Suppressor macrophage (primary cell): ENCODE measurements around the gene H2BK1.

Source experiments
- DNase-seq, 4 experiments: peaks; one replicate each; pipeline ENCODE4 v3.0.0-alpha.2; 2020 to 2022

Gene H2BK1

GRCh38 chr7:151201751-151202150 lies 8.5 kb downstream of the H2BK1 start:
- no peak for DNase-seq

GRCh38 chr7:151201344-151201743 lies 8.9 kb downstream of the H2BK1 start:
- DNase-seq: no peak

- no peak for DNase-seq
Measured at GRCh38 chr7:151198945-151199848, 11.1 kb downstream of the H2BK1 start.

DNA sequence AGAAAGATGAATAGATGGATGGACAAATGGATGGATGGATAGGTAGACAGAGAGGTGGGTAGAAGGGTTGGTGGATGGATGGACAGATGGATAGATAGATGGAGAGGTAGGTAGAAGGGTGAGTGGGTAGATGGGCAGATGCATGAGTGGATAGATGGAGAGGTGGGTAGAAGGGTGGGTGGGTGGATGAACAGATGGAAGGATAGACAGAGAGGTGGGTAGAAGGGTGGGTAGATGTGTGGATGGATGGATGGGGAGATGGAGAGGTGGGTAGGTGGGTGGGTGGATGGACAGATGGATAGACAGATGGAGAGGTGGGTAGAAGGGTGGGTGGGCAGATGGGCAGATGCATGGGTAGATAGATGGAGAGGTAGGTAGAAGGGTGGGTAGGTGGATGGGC lies 12.4 kb downstream of the H2BK1 start:
- no peak for DNase-seq

GRCh38 chr7:151195616-151196450 lies 14.5 kb downstream of the H2BK1 start:
- DNase-seq: no peak

- DNase-seq: no peak
Measured at GRCh38 chr7:151194188-151194587, 16.1 kb downstream of the H2BK1 start.

DNA sequence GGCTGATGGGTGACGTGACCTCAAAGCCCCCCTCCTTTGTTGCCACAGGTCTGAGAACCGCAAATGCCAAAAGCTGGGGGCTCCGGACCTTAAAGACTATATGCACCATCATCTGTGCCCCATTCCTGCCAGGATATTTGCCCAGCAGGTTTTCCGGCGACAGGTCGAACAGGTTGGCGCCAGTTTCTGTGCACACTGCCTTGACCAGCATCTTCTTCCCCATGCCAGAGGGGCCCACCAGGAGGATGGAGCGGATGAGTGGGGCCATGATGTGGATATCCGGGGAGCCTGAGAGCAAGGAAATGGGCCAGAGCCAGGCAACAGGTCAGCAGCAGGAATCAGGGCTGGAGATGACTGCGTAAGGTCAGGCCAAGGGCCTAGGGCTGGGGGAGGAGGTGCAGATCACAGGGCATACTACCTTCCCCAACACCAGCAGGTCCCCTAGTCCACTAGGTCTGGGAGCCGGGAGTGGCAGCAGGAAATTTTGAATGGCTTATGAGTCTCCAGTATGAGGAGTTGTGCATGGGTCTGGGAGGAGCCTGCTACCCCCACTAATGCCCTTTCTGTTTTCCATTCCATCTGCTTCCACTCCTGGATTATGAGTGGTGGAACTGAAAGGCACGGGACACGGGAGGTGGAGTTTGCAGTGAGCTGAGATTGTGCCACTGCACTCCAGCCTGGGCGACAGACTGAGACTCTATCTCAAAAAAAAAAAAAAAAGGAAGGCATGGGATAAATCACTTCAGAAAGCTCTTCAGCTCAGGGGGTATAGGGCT lies 16.9 kb downstream of the H2BK1 start:
- DNase-seq: no peak

- no peak for DNase-seq
Measured at GRCh38 chr7:151192002-151192539, 18.2 kb downstream of the H2BK1 start.

DNA sequence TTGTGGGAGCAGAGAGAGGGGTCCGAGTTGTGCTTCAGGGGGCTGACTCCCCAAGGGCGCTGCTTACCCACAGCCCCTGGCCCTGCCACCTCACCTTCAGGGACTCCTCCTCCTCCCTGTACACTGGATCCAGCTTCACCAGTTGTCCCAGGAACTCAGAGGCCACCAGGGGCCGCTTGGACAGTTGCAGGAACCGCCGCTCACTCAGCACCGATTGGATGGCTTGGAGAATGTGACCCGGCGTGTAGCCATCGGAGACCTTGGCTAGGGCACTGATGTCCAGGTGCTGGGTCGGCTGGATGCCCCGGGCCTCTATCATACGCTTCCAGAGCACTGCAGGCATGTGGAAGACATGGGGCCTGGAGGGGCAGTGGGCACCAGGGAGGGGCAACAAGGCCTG lies 18.7 kb downstream of the H2BK1 start:
- no peak for DNase-seq

- DNase-seq: no peak
Measured at GRCh38 chr7:151189038-151189437, 21.2 kb downstream of the H2BK1 start.

GRCh38 chr7:151188252-151188542 lies 22.1 kb downstream of the H2BK1 start:
- no peak for DNase-seq

DNA sequence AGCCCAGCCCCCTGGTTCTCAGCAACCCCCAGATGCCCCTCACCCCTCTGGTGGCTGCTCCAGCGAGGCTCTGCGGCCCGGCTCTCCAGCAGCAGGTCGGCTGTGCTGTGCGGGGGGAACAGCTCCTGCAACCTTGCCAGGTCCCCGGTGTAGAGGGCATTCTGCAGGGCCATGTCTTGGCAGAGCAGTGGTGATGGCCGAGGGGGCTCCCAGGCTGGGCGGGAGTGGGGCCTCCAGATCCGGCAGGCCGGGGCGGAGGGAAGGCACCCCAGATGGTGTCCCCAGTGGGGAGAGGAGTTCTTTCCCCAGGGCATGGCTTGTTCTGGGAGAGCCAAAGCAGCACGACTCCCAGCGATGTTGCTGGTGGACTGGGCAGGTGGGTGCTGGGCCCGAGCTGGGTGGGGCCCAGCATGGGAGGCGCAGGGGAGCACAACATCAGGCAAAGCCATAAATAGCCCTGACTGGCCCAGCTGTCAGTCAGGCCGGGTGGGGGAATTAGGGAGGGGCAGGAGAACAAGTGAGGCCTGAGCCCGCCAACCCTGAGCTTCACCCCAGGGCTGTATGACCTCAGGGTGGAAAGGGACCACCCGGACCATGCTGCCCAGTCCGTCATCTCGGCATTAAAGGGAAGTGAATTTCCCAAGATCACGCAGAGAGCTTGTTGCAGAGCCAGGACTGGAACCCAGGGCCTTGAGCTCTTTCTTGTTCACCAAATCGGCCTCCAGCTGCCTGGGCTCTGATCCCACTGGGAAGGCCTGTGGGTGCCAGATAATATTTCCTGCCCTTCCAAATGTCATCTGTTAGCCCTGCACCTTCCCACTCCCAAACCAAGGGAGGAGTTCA lies 22.7 kb downstream of the H2BK1 start:
- no peak for DNase-seq

GRCh38 chr7:151186640-151187408 lies 23.5 kb downstream of the H2BK1 start, which contains the start of gene ASB10:
Gene ASB10, minus strand, starts transcription at chr7:151187250. Its CDS starts 120 bp downstream, at chr7:151187130.
- DNase-seq: no peak

GRCh38 chr7:151185762-151186639 lies 24.3 kb downstream of the H2BK1 start:
- DNase-seq: no peak

- DNase-seq: no peak
Measured at GRCh38 chr7:151181011-151181431, 29.3 kb downstream of the H2BK1 start.

DNA sequence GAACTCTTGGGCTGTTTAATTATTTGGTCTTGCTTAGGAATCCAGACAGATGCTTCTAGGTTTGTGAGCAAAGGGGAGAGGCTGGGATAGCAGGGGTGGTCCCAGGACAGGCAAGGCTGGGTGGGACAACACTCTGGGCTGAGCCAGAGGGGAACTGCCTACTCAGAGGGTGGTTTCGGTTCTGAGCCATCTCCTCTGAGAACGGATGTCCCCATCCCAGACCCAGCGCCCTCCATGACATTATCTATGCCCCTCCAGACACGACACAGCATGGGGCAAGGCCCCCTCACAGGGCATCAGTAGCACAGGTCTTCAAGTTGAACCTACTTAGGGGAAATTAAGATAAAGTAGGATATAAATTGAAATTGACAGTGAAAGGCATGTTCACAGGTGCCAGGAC lies 30.3 kb downstream of the H2BK1 start:
- DNase-seq: no peak

- DNase-seq: no peak
Measured at GRCh38 chr7:151179287-151179860, 30.9 kb downstream of the H2BK1 start.

GRCh38 chr7:151178831-151179230 lies 31.5 kb downstream of the H2BK1 start:
- no peak for DNase-seq

DNA sequence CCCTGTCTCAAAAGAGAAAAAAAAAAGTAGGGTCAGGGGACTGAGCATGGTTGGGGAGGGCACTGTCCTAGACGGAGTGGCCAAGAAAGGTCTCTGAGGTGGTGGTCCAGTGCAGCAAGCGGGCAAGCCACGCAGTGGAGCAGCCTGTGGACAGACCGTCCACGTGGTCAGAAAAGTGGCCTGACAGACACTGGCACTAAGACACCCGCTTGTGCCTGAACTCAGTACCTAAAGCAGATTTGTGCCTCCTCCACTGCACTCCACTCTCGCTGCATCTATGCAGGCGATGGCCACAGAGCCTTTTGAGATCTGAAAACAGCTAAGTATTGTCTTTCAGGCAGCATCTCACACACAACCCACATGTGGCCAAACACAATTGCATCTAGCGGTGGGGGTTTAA lies 32.1 kb downstream of the H2BK1 start:
- no peak for DNase-seq

GRCh38 chr7:151177310-151177709 lies 33.0 kb downstream of the H2BK1 start:
- DNase-seq: no peak
